Stimulated activated CD8-positive, alpha-beta memory T cell treated with anti-CD3 and anti-CD28 coated beads, Interleukin-2, amount 100 ng/mL, for 48 hours (primary cell): ENCODE measurements around the gene ZPLD1.

Experiments
- DNase-seq, 2 donors: peaks; one replicate each; pipeline ENCODE4 v3.0.0-alpha.2; 2020; ENCODE audit warnings: low read depth in 2 of 2

The ZPLD1 gene

DNA sequence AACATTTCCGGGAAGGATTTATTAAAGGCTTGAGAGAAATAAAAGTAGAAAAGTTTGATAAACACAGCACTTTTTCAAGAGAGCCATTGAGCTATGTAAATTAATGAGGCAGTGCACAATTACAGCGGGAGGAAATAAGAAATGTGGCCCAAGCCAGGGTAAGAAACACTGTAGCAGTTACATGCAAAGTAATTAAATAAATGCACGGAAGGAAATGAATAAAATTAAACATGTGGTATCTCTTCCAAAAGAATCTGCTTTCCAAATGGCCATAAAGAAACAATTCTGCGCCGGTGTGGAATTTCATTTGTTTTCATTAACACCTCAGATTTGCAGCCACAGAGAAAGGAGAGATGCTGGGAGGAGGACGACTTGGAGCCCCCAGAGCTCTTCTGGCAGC, 35.3 kb downstream of the ZPLD1 start:
- DNase-seq = no peak

DNA sequence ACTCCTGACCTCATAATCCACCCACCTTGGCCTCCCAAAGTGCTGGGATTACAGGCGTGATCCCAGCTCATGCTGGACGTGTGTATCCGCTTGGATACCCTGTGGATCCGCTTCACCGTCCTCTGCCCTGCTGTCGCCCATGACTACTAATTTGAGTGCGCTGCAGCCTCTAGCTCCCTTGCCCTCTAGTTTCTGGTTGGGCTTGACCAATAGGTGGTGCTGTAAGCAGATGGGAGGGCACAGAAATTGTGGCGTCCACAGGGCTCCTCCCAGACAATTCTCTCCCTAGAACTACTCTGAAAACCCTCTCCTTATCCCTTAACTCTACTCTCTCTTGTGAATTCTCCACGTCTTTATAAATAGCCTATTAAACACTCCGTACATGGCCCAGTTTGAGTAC, 36.2 kb downstream of the ZPLD1 start:
- no peak for DNase-seq

- DNase-seq = no peak
These were observed 36.7 kb downstream of the ZPLD1 start for GRCh38 chr3:102471491-102471890.

GRCh38 chr3:102473648-102474047, 38.8 kb downstream of the ZPLD1 start:
- no peak for DNase-seq

- DNase-seq = no peak
These were observed 39.4 kb downstream of the ZPLD1 start for GRCh38 chr3:102474207-102474606.

DNA sequence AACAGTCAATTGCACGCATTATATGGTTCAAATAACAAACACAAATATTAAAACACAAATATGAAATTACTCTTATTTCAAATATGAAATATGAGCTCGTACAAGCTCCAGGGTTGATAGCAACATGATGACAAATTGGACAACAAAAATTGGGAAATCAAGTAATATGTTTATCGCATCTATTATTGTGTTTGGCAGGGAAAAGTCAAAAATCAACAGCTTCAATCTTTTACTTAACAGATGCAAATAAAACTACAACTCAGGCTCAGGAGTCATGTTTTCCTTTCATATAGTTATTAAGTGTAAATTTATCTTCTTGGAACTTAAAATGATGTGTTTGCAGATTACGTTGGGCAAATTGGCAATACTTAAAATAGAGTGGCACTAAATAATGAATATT, 41.4 kb downstream of the ZPLD1 start:
- DNase-seq = no peak

- DNase-seq = no peak
These were observed 43.3 kb downstream of the ZPLD1 start for GRCh38 chr3:102478160-102478559.

GRCh38 chr3:102480139-102480538, 45.3 kb downstream of the ZPLD1 start:
- no peak for DNase-seq

GRCh38 chr3:102481050-102481449, 46.2 kb downstream of the ZPLD1 start:
- no peak for DNase-seq

DNA sequence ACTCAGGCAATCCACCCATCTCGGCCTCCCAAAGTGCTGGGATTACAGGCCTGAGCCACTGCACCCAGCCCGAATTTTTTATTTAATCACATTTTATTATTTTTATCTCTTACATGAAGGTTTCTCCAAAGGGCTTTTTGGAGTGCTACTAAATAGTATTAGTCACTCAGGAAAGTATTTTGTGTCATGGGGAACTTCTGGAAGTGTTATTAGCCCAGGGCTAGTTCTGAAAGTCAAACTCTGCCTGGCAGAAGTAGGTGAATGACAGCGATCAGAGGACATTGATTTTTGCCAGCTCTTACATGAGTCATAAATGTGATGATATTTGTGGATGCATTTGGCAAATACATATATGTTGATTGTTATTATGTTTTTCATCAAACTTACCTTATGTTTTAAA, 48.7 kb downstream of the ZPLD1 start:
- no peak for DNase-seq

- DNase-seq = no peak
These were observed 49.5 kb downstream of the ZPLD1 start for GRCh38 chr3:102484363-102484762.

DNA sequence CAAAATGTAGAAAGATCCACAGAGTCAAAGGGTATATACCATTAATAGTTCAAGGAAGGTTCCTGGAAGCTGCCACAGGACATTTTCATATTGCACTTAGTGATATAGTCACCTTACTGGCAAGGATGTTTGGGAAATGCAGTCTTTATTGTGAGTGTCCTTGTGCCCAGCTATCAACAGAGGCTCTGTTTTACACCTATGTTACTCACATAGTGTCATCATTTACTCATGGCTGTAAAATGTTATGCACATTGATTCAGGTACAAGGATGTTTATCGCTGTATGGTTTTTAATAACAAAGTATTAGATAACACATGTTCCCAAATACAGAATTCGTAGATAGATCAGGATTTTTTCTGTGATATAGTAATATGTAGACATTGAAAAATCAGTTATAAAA, 50.9 kb downstream of the ZPLD1 start:
- DNase-seq = no peak

DNA sequence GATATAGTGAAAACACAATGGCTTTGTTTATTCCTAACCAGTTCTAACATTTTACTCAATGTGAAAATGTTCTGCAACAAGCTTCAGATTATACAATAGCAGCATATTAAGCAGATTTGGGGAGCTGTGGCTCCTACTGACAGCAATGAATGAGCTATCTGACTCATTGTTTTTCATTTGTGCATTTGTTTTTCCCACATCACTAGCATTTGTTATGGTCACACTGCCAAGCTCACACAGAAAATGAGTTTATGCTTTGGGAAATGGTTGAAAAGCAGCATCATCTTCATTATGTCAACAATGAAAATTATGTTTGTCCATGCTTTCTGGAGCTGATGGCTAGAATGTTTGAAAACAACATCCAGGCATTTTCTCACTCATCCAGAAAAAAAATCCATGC, 53.5 kb downstream of the ZPLD1 start:
- DNase-seq = no peak

DNA sequence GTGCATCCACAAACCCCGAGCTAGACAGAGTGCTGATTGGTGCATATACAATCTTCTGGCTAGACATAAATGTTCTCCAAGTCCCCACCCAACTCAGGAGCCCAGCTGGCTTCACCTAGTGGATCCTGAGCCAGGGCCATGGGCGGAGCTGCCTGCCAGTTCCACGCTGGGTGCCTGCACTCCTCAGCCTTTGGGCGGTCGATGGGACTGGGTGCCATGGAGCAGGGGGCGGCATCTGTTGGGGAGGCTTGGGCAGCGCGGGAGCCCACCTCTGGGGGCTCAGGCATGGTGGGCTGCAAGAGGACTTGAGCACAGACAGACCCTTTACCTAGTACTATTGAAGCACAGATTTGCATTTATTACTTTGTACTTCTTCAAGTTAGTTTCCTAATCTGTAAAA, 57.5 kb downstream of the ZPLD1 start:
- no peak for DNase-seq

GRCh38 chr3:102497571-102497970, 62.8 kb downstream of the ZPLD1 start:
- DNase-seq = no peak

GRCh38 chr3:102505542-102505941, 70.7 kb downstream of the ZPLD1 start:
- no peak for DNase-seq

- DNase-seq = no peak
These were observed 75.8 kb downstream of the ZPLD1 start for GRCh38 chr3:102510663-102511062.

- DNase-seq = no peak
These were observed 76.4 kb downstream of the ZPLD1 start for GRCh38 chr3:102511168-102511567.

DNA sequence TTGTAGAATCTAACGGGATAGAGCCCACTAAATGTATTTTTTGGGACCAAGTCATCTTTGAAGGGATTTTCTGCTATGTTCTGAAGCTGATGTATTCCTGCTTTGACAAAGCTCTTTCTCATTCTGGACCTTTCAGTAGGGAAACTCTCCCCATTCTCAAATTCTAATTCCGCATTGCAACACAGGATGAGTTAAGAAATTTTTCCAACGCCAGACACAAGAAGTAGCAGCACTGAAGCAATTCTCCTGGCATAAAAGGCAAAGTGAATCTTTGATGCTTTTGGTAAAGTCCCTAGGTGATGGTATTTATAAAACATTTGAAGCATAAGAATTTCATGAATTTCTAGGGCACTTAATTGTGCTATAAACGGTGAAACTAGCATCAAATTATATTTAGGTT, 76.8 kb downstream of the ZPLD1 start:
- no peak for DNase-seq

- no peak for DNase-seq
These were observed 78.1 kb downstream of the ZPLD1 start for GRCh38 chr3:102512734-102513504.

DNA sequence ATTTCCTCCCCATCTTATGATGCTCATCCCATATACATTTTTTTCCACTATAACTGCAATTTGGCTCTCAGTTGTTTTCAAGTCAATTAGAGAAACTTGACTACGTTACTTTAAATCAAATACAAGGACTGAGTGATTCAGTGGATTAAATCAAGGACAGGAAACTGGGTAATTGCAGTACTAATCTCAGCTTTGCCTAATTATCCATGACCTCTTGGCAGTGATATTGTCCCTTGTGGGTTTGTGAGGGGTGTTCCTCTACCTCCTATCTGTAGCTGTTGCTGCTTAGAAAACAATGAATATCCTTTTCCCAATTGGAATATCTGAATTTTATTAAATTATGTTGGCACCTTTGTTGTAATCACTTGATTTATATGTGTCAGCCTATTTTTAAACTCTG, 79.4 kb downstream of the ZPLD1 start:
- DNase-seq = no peak

GRCh38 chr3:102521246-102521645, 86.4 kb downstream of the ZPLD1 start:
- DNase-seq = no peak

DNA sequence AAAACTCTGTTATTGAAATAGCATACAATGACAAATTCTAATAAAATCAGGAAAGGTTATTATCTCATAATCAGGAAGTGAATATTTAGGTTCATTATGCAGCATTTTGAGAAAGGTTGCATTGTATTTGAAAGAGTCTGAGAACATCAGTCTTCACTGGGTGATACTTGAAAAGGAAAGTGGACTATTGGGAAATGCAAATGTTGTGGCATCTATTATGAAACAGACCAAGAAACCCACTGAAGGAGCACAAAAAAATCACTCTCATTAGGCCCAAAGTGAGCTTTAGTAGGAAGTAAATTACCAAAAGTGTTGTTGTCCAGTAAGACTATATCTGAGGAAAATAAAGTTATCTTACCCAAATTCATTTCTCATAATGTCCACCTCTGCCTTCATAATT, 90.8 kb downstream of the ZPLD1 start:
- no peak for DNase-seq

DNA sequence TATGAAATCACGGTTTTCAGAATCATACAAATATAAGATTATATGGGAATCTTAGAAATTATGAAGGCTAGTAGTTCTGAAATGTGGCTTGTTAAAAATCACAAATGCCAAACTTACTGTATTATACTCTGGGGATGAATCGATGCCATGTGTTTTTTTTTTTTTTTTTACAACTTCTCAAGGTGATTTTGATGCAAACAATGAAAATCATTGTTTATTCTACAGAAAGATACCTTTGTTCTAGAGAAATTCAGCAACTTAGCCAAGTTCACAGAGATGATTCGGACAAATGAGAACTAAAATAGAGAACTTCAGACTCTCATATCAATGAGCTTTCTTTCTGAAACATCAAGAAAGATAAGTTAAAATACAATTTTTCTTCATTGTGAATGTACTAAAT, 92.0 kb downstream of the ZPLD1 start:
- DNase-seq = no peak
